Measurements from ENCODE around the gene ATG4A. TPM values are rescaled to one million over a fixed set of nuclear protein-coding genes. Genes with fewer than 3 reads are reported as not detected.

ATG4A gene
- total RNA-seq, 1 experiment from 2014 or later = 6.4 TPM

DNA sequence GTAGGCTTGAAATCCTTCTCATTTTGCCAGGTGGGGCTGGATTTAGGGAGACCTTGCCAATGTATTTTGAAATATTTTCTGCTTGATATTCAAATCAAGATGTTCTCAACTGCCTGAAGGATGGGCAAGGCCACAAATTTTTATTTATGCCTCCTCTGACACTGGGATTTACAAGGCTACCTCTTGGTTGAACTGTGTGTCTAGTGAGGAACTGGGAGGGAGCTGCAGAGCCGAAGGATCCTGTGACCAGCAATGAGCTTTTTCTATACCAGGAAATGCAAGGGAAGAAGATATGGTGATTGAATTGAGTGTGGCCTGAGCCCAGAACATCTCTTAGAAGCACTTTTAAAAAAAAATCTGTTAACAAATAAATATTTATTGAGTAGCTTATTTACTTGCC is 31.8 kb upstream of the ATG4A start:
- TF ChIP-seq, protein P1, sequence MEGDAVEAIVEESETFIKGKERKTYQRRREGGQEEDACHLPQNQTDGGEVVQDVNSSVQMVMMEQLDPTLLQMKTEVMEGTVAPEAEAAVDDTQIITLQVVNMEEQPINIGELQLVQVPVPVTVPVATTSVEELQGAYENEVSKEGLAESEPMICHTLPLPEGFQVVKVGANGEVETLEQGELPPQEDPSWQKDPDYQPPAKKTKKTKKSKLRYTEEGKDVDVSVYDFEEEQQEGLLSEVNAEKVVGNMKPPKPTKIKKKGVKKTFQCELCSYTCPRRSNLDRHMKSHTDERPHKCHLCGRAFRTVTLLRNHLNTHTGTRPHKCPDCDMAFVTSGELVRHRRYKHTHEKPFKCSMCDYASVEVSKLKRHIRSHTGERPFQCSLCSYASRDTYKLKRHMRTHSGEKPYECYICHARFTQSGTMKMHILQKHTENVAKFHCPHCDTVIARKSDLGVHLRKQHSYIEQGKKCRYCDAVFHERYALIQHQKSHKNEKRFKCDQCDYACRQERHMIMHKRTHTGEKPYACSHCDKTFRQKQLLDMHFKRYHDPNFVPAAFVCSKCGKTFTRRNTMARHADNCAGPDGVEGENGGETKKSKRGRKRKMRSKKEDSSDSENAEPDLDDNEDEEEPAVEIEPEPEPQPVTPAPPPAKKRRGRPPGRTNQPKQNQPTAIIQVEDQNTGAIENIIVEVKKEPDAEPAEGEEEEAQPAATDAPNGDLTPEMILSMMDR (conservative IDR thresholded peaks at IDR 0.05) = no peak
- Histone ChIP-seq H4K5ac (ENCODE audit: insufficient read length, low read depth, low read length) (no peak overlapping the region), H3K9me3 (ENCODE audit: control insufficient read depth, low read depth, low read length) (no peaks in the 10 kb centered on the region), H2BK120ac (ENCODE audit: low read depth, low read length, poor library complexity, severe bottlenecking) (no peak overlapping the region), H3K9ac (ENCODE audit: extremely low read depth, insufficient read length, low read length) (no peak overlapping the region), H3K4ac (ENCODE audit: low read depth, low read length) (no peak overlapping the region), H3K4me2 (ENCODE audit: insufficient read depth, insufficient read length, low read length) (no peak overlapping the region), H3K79me1 (ENCODE audit: insufficient read depth, low read depth, low read length, poor library complexity, severe bottlenecking) (no peaks in the 10 kb centered on the region), H4K20me1 (ENCODE audit: control insufficient read depth, insufficient read depth, insufficient read length) (no peaks in the 10 kb centered on the region), H4K8ac (replicated peaks; ENCODE audit: insufficient read length, low read depth, low read length) (no peak overlapping the region), H3T11ph (ENCODE audit: low read length) (no peak overlapping the region), H3K56ac (ENCODE audit: insufficient read length, low read depth, low read length) (no peak overlapping the region), H2AFZ (ENCODE audit: low read length) (no peak overlapping the region), H3K23me2 (ENCODE audit: insufficient read length, low read depth, low read length, poor library complexity, severe bottlenecking) (no peaks in the 10 kb centered on the region), H3K27ac (ENCODE audit: insufficient read length, low read depth, low read length) (no peak overlapping the region), H2BK20ac (ENCODE audit: low read depth, low read length, poor library complexity, severe bottlenecking) (no peak overlapping the region), H3K27me3 (ENCODE audit: insufficient read depth, low read length) (no peaks in the 10 kb centered on the region), H2BK12ac (ENCODE audit: insufficient read length, low read depth, low read length) (no peak overlapping the region), H2AK5ac (ENCODE audit: insufficient read length, low read length) (no peak overlapping the region), H3K18ac (ENCODE audit: insufficient read length, low read depth, low read length) (no peak overlapping the region), H2BK5ac (ENCODE audit: insufficient read length, low read length) (no peak overlapping the region), H3K4me1 (ENCODE audit: insufficient read depth, low read length) (no peaks in the 10 kb centered on the region), H2BK15ac (ENCODE audit: low read depth, low read length) (no peak overlapping the region), H4K91ac (ENCODE audit: insufficient read length, low read depth, low read length) (no peak overlapping the region), H3K23ac (ENCODE audit: insufficient read length, low read depth, low read length) (no peak overlapping the region), H3K14ac (ENCODE audit: insufficient read depth, low read length) (no peak overlapping the region), H3K79me2 (ENCODE audit: insufficient read depth, low read length) (no peaks in the 10 kb centered on the region)
- H3K36me3 Mint-ChIP-seq (ENCODE audit: insufficient read depth in 1 of 3, low read depth in 3 of 3) = 0 out of 7 replicates have a peak, but pooled peaks cover 0 to 4% (median 0%) of the 10 kb centered on the region in 3 experiments
- no peak for DNase-seq
- peaks cover 0 to 6% of the 10 kb centered on the region in 2 experiments; a peak in 2 of 5 replicates for H3K9me3 Mint-ChIP-seq
- H3K4me1 Mint-ChIP-seq = peaks cover 3 to 13% of the 10 kb centered on the region in 2 experiments
- H3K4me3 Mint-ChIP-seq = no peak overlapping the region
- H3K27ac Mint-ChIP-seq = 0 out of 7 replicates have a peak overlapping the region, but pooled peaks of 1 of the 3 experiments have one; percentile 17
- H3K27me3 Mint-ChIP-seq (ENCODE audit: low read depth) = no peaks in the 10 kb centered on the region; the same call in 1 of the 2 replicates
- no CpG with 5 or more reads among the region's 1 CpG for WGBS (ENCODE audit: extremely low coverage, insufficient read length, low lambda C conversion rate)

Measured in H9 (cell line).